K562 (cell line): ENCODE data around the gene ZDHHC22.

ENCODE experiments used
- ATF7 ChIP-seq: fragments of 450-650 bp; IDR thresholded peaks from 2 replicates; pipeline ENCODE4 v1.7.1; 2014; ENCODE audit warnings: mild to moderate bottlenecking, moderate library complexity
- DNMT1 ChIP-seq: fragments of 450-650 bp; IDR thresholded peaks from 2 replicates; pipeline ENCODE4 v1.6.1; 2016; ENCODE audit warnings: antibody characterized with exemption, mild to moderate bottlenecking
- MCM3 ChIP-seq: fragments of 450-650 bp; IDR thresholded peaks from 2 replicates; pipeline ENCODE4 v1.6.1; 2016
- NFATC3 ChIP-seq: fragments of 450-650 bp; IDR thresholded peaks from 2 replicates; pipeline ENCODE4 v1.6.1; 2017; ENCODE audit warnings: mild to moderate bottlenecking
- NFE2 ChIP-seq: IDR thresholded peaks from 2 replicates; pipeline ENCODE4 v1.6.1; 2014; ENCODE audit warnings: antibody characterized with exemption, low read depth
- SMAD4 ChIP-seq: fragments of 250-450 bp; sonication (Bioruptor Pico); conservative IDR thresholded peaks from 2 replicates; pipeline ENCODE4 v1.8.0; 2021; ENCODE audit warnings: inconsistent platforms, mild to moderate bottlenecking, moderate library complexity
- SMC3 ChIP-seq: conservative IDR thresholded peaks from 2 replicates; pipeline ENCODE4 v1.6.1; 2011; ENCODE audit warnings: low read depth, low read length, improper control_type of control experiment; ENCODE audit not compliant: insufficient read depth
- TCF3 ChIP-seq: sonication (generic); formaldehyde crosslinking; IDR thresholded peaks from 2 replicates; pipeline ENCODE4 v1.4.0; 2020; ENCODE audit warnings: mild to moderate bottlenecking, missing genetic modification reagents
- ZBTB8A ChIP-seq: fragments of 450-650 bp; IDR thresholded peaks from 2 replicates; pipeline ENCODE4 v1.6.1; 2018; ENCODE audit warnings: mild to moderate bottlenecking, moderate library complexity; ENCODE audit not compliant: partially characterized antibody
- TF ChIP-seq, protein P1 (sequence below): sonication (generic); formaldehyde crosslinking; IDR thresholded peaks from 2 replicates; pipeline ENCODE4 v1.8.1; 2023; ENCODE audit warnings: mild to moderate bottlenecking, missing genetic modification reagents
- TF ChIP-seq, protein P2 (sequence below), 2 experiments: fragments of 200-800 bp in 1 of 2; sonication (Bioruptor generic) in 1 of 2; sonication (generic) in 1 of 2; formaldehyde crosslinking in 1 of 2; IDR thresholded peaks in 1 of 2; conservative IDR thresholded peaks in 1 of 2; 2 replicates each; pipeline versions ENCODE4 v1.5.0 to v1.6.1; 2016 to 2020; ENCODE audit warnings: missing compliant biosample characterization in 1 of 2, missing genetic modification characterization in 1 of 2, missing genetic modification reagents in 1 of 2
- TF ChIP-seq, protein P3 (sequence below): sonication (generic); formaldehyde crosslinking; IDR thresholded peaks from 2 replicates; pipeline ENCODE4 v1.9.0; 2022; ENCODE audit warnings: mild to moderate bottlenecking, missing genetic modification reagents

DNA sequence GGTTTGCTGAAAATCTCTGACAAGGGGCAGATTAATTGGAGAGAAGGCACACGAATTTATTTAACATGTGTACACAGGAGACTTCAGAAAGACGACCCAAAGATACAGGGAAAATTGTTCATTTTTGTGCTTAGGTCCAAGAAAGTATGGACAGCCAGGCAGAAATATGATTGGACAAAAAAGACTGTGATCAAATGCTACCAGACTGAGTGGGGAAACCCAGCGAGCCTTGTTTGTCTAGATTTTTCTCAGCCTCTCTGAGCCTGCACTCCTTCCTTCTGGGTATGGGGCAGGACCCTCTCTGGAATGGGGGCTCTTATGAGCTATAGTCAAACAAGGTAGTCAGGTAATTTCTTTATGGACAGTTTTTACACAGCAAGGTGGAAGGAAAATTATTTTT is 54.0 kb downstream of the ZDHHC22 start:
- TF ChIP-seq DNMT1 (no peak), NFE2 (no peak), SMAD4 (CRISPR knock-in tag) (no peak), SMC3 (no peak), NFATC3 (no peak), ATF7 (no peak), MCM3 (no peak), ZBTB8A (no peak), TCF3 (CRISPR knock-in tag) (no peak)
- TF ChIP-seq, protein P1, sequence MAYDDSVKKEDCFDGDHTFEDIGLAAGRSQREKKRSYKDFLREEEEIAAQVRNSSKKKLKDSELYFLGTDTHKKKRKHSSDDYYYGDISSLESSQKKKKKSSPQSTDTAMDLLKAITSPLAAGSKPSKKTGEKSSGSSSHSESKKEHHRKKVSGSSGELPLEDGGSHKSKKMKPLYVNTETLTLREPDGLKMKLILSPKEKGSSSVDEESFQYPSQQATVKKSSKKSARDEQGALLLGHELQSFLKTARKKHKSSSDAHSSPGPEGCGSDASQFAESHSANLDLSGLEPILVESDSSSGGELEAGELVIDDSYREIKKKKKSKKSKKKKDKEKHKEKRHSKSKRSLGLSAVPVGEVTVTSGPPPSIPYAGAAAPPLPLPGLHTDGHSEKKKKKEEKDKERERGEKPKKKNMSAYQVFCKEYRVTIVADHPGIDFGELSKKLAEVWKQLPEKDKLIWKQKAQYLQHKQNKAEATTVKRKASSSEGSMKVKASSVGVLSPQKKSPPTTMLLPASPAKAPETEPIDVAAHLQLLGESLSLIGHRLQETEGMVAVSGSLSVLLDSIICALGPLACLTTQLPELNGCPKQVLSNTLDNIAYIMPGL (CRISPR knock-in tag) = no peak
- TF ChIP-seq, protein P2, sequence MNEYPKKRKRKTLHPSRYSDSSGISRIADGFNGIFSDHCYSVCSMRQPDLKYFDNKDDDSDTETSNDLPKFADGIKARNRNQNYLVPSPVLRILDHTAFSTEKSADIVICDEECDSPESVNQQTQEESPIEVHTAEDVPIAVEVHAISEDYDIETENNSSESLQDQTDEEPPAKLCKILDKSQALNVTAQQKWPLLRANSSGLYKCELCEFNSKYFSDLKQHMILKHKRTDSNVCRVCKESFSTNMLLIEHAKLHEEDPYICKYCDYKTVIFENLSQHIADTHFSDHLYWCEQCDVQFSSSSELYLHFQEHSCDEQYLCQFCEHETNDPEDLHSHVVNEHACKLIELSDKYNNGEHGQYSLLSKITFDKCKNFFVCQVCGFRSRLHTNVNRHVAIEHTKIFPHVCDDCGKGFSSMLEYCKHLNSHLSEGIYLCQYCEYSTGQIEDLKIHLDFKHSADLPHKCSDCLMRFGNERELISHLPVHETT (CRISPR knock-in tag; conservative IDR thresholded peaks at IDR 0.05 in 1 of 2, IDR thresholded peaks at IDR 0.05 in 1 of 2) = no peak
- TF ChIP-seq, protein P3, sequence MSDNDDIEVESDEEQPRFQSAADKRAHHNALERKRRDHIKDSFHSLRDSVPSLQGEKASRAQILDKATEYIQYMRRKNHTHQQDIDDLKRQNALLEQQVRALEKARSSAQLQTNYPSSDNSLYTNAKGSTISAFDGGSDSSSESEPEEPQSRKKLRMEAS (CRISPR knock-in tag) = no peak
